ENCODE results near the gene PPP4R1.
A peak's percentile ranks its signal among the peaks of the same experiment; 100 is the strongest.

The PPP4R1 gene

DNA sequence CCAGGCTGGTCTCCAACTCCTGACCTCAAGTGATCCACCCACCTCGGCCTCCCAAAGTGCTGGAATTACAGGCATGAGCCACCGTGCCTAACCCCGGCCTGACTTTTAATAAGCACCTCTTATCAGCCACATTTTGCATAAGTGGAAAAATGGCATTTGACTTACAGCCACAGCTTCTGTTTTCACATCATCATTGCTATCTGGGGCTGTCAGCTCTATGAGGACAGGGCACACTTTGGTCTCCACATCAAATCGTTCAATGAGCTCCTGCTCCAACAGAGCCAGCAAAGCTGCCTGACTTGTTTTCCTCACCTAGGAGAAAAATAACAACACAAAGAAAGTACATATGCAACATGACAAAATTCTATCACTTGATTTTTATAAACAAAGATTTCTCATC, 26.4 kb downstream of the PPP4R1 start:
- Histone ChIP-seq H3K27me3 (no peaks in the 10 kb centered on the region), H3K27ac (no peak overlapping the region), H3K36me3 (peaks cover 80% of the 10 kb centered on the region), H3K9me3 (no peaks in the 10 kb centered on the region), H3K4me1 (ENCODE audit: control insufficient read depth in 1 of 2, insufficient read depth in 1 of 2, low read depth in 1 of 2, low read length in 1 of 2) (no peaks in the 10 kb centered on the region), H3K4me3 (ENCODE audit: low read depth in 1 of 2, low read length in 1 of 2) (no peak overlapping the region)
- TF ChIP-seq, protein P1, sequence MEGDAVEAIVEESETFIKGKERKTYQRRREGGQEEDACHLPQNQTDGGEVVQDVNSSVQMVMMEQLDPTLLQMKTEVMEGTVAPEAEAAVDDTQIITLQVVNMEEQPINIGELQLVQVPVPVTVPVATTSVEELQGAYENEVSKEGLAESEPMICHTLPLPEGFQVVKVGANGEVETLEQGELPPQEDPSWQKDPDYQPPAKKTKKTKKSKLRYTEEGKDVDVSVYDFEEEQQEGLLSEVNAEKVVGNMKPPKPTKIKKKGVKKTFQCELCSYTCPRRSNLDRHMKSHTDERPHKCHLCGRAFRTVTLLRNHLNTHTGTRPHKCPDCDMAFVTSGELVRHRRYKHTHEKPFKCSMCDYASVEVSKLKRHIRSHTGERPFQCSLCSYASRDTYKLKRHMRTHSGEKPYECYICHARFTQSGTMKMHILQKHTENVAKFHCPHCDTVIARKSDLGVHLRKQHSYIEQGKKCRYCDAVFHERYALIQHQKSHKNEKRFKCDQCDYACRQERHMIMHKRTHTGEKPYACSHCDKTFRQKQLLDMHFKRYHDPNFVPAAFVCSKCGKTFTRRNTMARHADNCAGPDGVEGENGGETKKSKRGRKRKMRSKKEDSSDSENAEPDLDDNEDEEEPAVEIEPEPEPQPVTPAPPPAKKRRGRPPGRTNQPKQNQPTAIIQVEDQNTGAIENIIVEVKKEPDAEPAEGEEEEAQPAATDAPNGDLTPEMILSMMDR (IDR thresholded peaks at IDR 0.05): no peak

DNA sequence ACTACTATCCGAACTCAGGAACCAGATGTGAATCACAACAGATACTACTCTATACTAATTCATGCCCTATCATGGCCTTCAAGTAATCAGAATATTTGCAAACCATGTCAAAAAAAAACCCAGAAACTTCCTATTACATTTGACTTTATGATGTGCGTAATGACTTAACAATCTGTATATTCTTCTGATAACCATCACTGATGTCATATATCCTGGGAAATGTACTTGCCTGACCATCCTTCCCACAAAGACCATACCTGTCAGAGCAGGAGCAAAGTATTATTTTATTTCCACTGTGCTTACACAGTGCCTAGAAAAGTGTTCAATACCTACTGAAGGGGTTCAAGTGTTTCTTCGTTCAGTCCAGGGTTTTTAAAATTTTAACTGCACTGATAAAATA, 27.5 kb downstream of the PPP4R1 start:
- H3K27me3 ChIP-seq: no peaks in the 10 kb centered on the region
- H3K4me1 ChIP-seq (ENCODE audit: control insufficient read depth in 1 of 2, insufficient read depth in 1 of 2, low read depth in 1 of 2, low read length in 1 of 2): no peaks in the 10 kb centered on the region
- no peak overlapping the region for H3K4me3 ChIP-seq (ENCODE audit: low read depth in 1 of 2, low read length in 1 of 2)
- H3K27ac ChIP-seq: no peak overlapping the region
- H3K9me3 ChIP-seq: no peaks in the 10 kb centered on the region
- peaks cover 81% of the 10 kb centered on the region for H3K36me3 ChIP-seq
- TF ChIP-seq, protein P1 (IDR thresholded peaks at IDR 0.05): no peak

GRCh38 chr18:9581667-9582066, 32.7 kb downstream of the PPP4R1 start:
- no peak overlapping the region for H3K27ac ChIP-seq
- TF ChIP-seq, protein P1 (IDR thresholded peaks at IDR 0.05): no peak
- no peaks in the 10 kb centered on the region for H3K9me3 ChIP-seq
- no peaks in the 10 kb centered on the region for H3K27me3 ChIP-seq
- H3K36me3 ChIP-seq: peaks cover 80% of the 10 kb centered on the region
- H3K4me1 ChIP-seq (ENCODE audit: control insufficient read depth in 1 of 2, insufficient read depth in 1 of 2, low read depth in 1 of 2, low read length in 1 of 2): no peaks in the 10 kb centered on the region
- no peak overlapping the region for H3K4me3 ChIP-seq (ENCODE audit: low read depth in 1 of 2, low read length in 1 of 2)

- Histone ChIP-seq H3K4me3 (ENCODE audit: low read depth in 1 of 2, low read length in 1 of 2) (no peak overlapping the region), H3K27ac (no peak overlapping the region), H3K4me1 (ENCODE audit: control insufficient read depth in 1 of 2, insufficient read depth in 1 of 2, low read depth in 1 of 2, low read length in 1 of 2) (peaks cover 0 to 6% of the 10 kb centered on the region in 2 experiments), H3K27me3 (no peaks in the 10 kb centered on the region), H3K36me3 (peaks cover 96% of the 10 kb centered on the region), H3K9me3 (no peaks in the 10 kb centered on the region)
- TF ChIP-seq, protein P1 (IDR thresholded peaks at IDR 0.05): no peak
These were observed 36.1 kb downstream of the PPP4R1 start for GRCh38 chr18:9578306-9578705.

GRCh38 chr18:9577361-9577760, 37.0 kb downstream of the PPP4R1 start:
- Histone ChIP-seq H3K4me1 (ENCODE audit: control insufficient read depth in 1 of 2, insufficient read depth in 1 of 2, low read depth in 1 of 2, low read length in 1 of 2) (peaks cover 0 to 6% of the 10 kb centered on the region in 2 experiments), H3K9me3 (no peaks in the 10 kb centered on the region), H3K27me3 (no peaks in the 10 kb centered on the region), H3K4me3 (ENCODE audit: low read depth in 1 of 2, low read length in 1 of 2) (no peak overlapping the region), H3K36me3 (peaks cover 96% of the 10 kb centered on the region), H3K27ac (no peak overlapping the region)
- TF ChIP-seq, protein P1 (IDR thresholded peaks at IDR 0.05): no peak

DNA sequence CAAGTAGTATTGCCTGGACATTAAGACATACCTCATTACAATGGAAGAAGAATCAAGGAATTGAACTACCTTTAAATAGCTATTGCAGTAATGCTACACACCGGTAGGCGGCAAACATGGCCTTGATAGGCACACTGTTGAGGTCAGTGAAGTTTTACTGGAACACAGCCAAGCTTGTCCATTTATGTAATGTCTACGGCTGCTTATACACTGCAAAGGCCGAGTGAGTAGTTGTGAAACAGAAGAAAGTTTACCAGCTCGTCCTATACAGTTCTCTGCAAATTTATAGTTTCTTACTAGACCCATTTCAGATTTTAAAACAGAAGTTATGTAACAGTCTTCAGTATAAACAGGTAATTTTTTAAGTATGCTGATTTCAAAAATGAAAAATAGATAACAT, 38.8 kb downstream of the PPP4R1 start:
- Histone ChIP-seq H3K4me1 (ENCODE audit: control insufficient read depth in 1 of 2, insufficient read depth in 1 of 2, low read depth in 1 of 2, low read length in 1 of 2) (peaks cover 0 to 6% of the 10 kb centered on the region in 2 experiments), H3K4me3 (ENCODE audit: low read depth in 1 of 2, low read length in 1 of 2) (no peak overlapping the region), H3K27ac (peak overlapping the region; percentile 54), H3K36me3 (peaks cover 99% of the 10 kb centered on the region), H3K27me3 (no peaks in the 10 kb centered on the region), H3K9me3 (no peaks in the 10 kb centered on the region)
- TF ChIP-seq, protein P1 (IDR thresholded peaks at IDR 0.05): peak; percentile 76

Measured in neutrophil (primary cell).